Fibroblast of lung (primary cell): ENCODE data around the gene RTN1. TPM values are rescaled to one million over a fixed set of nuclear protein-coding genes. Genes with fewer than 3 reads are reported as not detected.

Experiments used
- DNase-seq, 2 donors: peaks; one replicate each; pipeline versions ENCODE4 v3.0.0 to v3.0.0-alpha.2; 2010; ENCODE audit warnings: low read depth in 2 of 2
- H2AFZ ChIP-seq: 2 replicates; pipeline ENCODE4 v1.5.1; 2012; ENCODE audit warnings: low read length, control low read depth, inconsistent platforms
- H3K27ac ChIP-seq: 2 replicates; pipeline ENCODE4 v1.5.1; 2011; ENCODE audit warnings: low read length, control low read depth; ENCODE audit not compliant: insufficient read depth
- H3K27me3 ChIP-seq: 2 replicates; pipeline ENCODE4 v1.5.1; 2011; ENCODE audit warnings: mild to moderate bottlenecking, low read length; ENCODE audit not compliant: control insufficient read depth, insufficient read depth
- H3K36me3 ChIP-seq: 2 replicates; pipeline ENCODE4 v1.5.1; 2011; ENCODE audit warnings: low read length; ENCODE audit not compliant: control insufficient read depth, insufficient read depth
- H3K4me1 ChIP-seq: 2 replicates; pipeline ENCODE4 v1.5.1; 2011; ENCODE audit warnings: low read length; ENCODE audit not compliant: control insufficient read depth, insufficient read depth; ENCODE audit errors: extremely low read depth
- H3K4me2 ChIP-seq: 2 replicates; pipeline ENCODE4 v1.5.1; 2011; ENCODE audit warnings: low read length, control low read depth; ENCODE audit not compliant: insufficient read depth; ENCODE audit errors: extremely low read depth
- H3K4me3 ChIP-seq, 4 experiments: fragments of 200-600 bp in 1 of 4; sonication (generic) in 1 of 4; replicated peaks in 1 of 4; 2 replicates each; pipeline ENCODE4 v1.5.1; 2011 to 2016; ENCODE audit warnings: low read length in 4 of 4, low read depth in 3 of 4, mild to moderate bottlenecking in 3 of 4, control low read depth in 2 of 4, inconsistent platforms in 1 of 4, mixed read lengths in 1 of 4; ENCODE audit not compliant: insufficient read depth in 1 of 4; ENCODE audit errors: control extremely low read depth in 1 of 4
- H3K79me2 ChIP-seq: 2 replicates; pipeline ENCODE4 v1.5.1; 2012; ENCODE audit warnings: mild to moderate bottlenecking, low read length, inconsistent platforms; ENCODE audit not compliant: control insufficient read depth, insufficient read depth
- H3K9ac ChIP-seq: 2 replicates; pipeline ENCODE4 v1.5.1; 2011; ENCODE audit warnings: mild to moderate bottlenecking, low read length, control low read depth; ENCODE audit not compliant: insufficient read depth
- H3K9me3 ChIP-seq: 2 replicates; pipeline ENCODE4 v1.5.1; 2012; ENCODE audit warnings: low read depth, low read length; ENCODE audit not compliant: control insufficient read depth, insufficient read depth
- H4K20me1 ChIP-seq: 2 replicates; pipeline ENCODE4 v1.5.1; 2011; ENCODE audit warnings: low read length; ENCODE audit not compliant: control insufficient read depth, insufficient read depth; ENCODE audit errors: extremely low read depth
- CTCF ChIP-seq, 2 donors: IDR thresholded peaks in 1 of 2; conservative IDR thresholded peaks in 1 of 2; 1 replicate in 1 of 2; 2 replicates in 1 of 2; pipeline ENCODE4 v1.5.1; 2011 to 2012; ENCODE audit warnings: low read length in 2 of 2, control low read depth in 1 of 2, inconsistent platforms in 1 of 2, low read depth in 1 of 2, mild to moderate bottlenecking in 1 of 2
- EZH2 ChIP-seq: IDR thresholded peaks from 2 replicates; pipeline ENCODE4 v1.5.1; 2012; ENCODE audit warnings: low read length, control low read depth, mild to moderate bottlenecking; ENCODE audit errors: missing control alignments
- polyA plus RNA-seq, 2 donors: library from polyadenylated mRNA; depleted of rRNA in 1 of 2; stranded (reverse) in 1 of 2; unstranded in 1 of 2; fragments of >200 nt; gene quantifications; 2 replicates each; pipeline ENCODE4 v1.2.1, GENCODE V29; 2011 to 2012; ENCODE audit warnings: missing spikeins in 1 of 2
- total RNA-seq: library from RNA; depleted of rRNA; stranded (reverse); fragments of >200 nt; gene quantifications from 2 replicates; pipeline ENCODE4 v1.2.1, GENCODE V29; 2014

The RTN1 gene
- total and polyA plus RNA-seq, 2 donors (not counting 1 experiment from before 2014, with no cell fraction given): 0.17 to 0.92 TPM

GRCh38 chr14:59687663-59688062 lies 182.9 kb downstream of the RTN1 start:
- no peak for DNase-seq
- Histone ChIP-seq H3K4me1 (no peaks in the 10 kb centered on the region), H3K79me2 (no peaks in the 10 kb centered on the region), H3K9me3 (no peaks in the 10 kb centered on the region), H3K36me3 (no peaks in the 10 kb centered on the region), H3K4me2 (no peak overlapping the region), H2AFZ (no peak overlapping the region), H3K27me3 (no peaks in the 10 kb centered on the region), H3K4me3 (no peak overlapping the region), H3K9ac (no peak overlapping the region), H3K27ac (no peak overlapping the region), H4K20me1 (no peaks in the 10 kb centered on the region)
- TF ChIP-seq EZH2: no peak
- no peak for TF ChIP-seq CTCF (conservative IDR thresholded peaks at IDR 0.05 in 1 of 2, IDR thresholded peaks at IDR 0.05 in 1 of 2; ENCODE audit: low read depth in 1 of 2, low read length in 2 of 2)

DNA sequence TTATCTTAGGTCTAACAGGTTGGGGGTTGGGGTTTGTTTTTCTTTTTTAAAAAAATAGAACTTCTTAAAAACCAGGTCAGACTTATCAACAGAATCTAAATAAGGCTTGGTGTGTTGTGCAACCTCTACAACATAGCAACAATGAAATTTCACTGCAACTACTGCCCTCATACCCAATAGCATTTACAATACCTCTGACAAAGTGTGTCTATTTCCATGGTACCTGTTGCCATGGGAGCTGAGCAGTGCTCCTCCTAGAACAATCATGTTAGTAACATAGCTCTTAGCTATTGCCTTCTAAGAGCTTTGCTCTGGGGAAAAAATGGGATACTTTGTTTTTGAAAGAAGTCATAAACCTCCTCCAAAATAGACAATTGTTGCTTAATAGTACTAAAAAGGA lies 190.7 kb downstream of the RTN1 start:
- Histone ChIP-seq H2AFZ (no peak overlapping the region), H3K4me3 (no peak overlapping the region), H3K4me1 (no peaks in the 10 kb centered on the region), H3K4me2 (no peak overlapping the region), H3K27ac (no peak overlapping the region), H3K9me3 (no peaks in the 10 kb centered on the region), H3K27me3 (no peaks in the 10 kb centered on the region), H3K36me3 (no peaks in the 10 kb centered on the region), H3K9ac (no peak overlapping the region), H4K20me1 (no peaks in the 10 kb centered on the region), H3K79me2 (no peaks in the 10 kb centered on the region)
- peak in 1 of 2 donors; percentile 3 for DNase-seq
- TF ChIP-seq EZH2: no peak
- TF ChIP-seq CTCF (conservative IDR thresholded peaks at IDR 0.05 in 1 of 2, IDR thresholded peaks at IDR 0.05 in 1 of 2; ENCODE audit: low read depth in 1 of 2, low read length in 2 of 2): no peak

GRCh38 chr14:59678352-59678751 lies 192.2 kb downstream of the RTN1 start:
- Histone ChIP-seq H3K4me1 (no peaks in the 10 kb centered on the region), H3K36me3 (no peaks in the 10 kb centered on the region), H3K9me3 (no peaks in the 10 kb centered on the region), H4K20me1 (no peaks in the 10 kb centered on the region), H3K4me3 (no peak overlapping the region), H2AFZ (no peak overlapping the region), H3K27ac (no peak overlapping the region), H3K79me2 (no peaks in the 10 kb centered on the region), H3K27me3 (no peaks in the 10 kb centered on the region), H3K4me2 (no peak overlapping the region), H3K9ac (no peak overlapping the region)
- TF ChIP-seq CTCF (conservative IDR thresholded peaks at IDR 0.05 in 1 of 2, IDR thresholded peaks at IDR 0.05 in 1 of 2; ENCODE audit: low read depth in 1 of 2, low read length in 2 of 2) (no peak), EZH2 (no peak)
- DNase-seq: no peak
